ENCODE results near the gene GNRHR.
"Not testable (repeated sequence)": the region's sequence is repeated elsewhere in the genome, so short reads cannot be mapped to it uniquely, and the experiment has no call there.

The GNRHR gene

DNA sequence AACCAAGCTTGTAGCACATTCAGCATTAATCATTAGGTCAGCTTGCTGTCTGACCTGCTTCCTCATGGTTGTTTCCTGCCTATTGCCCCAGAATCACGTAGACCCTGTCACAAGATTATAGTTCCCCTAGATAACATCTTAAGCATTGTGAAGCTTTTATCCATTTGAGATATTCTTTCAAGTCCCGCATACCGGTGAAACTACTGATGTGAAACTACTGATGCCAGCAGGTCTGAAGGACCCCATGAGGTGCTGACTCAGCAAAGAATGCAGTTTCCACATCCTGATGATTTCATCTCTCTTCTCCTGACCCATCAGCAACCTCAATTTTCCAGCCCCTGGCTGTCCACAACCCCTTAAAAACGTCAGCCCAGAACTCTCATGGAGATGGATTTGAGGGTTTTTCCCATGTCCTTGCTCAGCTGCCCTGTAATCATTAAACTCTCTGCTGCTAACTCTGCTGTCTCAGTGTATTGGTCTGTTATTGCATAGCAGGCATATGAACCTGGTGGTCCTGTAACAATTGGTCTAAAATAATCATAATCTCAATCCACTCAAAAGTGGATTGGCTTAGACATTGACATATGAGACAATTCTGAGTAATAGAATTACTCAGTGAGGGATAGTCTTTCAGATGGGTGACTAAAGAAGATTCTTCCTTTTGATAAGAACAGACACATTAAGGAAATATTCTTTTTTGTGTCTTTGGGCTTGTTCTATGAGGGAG, 26.9 kb downstream of the GNRHR start:
- DNase-seq: no peak

DNA sequence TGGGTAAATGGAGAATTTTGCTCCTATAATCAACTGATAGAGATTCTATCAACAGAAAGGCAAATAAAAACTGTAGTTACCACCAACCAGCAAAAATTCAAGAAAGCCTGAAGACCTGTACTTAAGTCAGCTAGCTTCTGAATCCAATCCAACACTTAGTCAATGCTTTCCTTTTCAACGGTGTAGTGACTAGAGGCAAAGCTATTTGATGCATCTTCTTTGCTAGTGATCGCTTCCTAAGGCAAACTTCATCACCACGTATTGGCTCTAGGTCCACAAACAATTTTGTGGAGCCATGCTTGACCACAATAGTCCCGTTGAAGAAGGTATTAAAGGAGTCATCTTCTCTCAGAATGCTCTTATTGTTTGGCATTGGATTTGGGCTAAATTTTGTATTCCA, 28.2 kb downstream of the GNRHR start:
- no peak for DNase-seq

DNA sequence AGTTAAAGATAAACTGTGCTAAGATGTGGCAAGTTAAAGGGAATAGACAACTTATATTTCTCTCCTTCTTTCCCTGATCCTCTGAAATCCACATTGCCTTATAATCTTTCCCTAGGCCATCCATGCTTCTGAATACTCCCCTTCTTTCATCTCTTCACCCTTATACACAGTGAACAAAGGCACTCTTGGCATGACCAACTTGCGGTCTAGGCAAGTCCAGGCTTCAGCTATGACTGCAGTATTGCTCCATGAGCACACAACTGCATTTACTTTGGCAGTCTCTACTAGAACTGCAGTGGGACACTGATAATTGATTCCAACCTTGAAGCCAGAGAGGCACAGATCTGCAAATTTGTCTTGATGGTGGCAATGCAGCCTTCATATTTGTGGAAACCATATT, 29.1 kb downstream of the GNRHR start:
- no peak for DNase-seq

DNA sequence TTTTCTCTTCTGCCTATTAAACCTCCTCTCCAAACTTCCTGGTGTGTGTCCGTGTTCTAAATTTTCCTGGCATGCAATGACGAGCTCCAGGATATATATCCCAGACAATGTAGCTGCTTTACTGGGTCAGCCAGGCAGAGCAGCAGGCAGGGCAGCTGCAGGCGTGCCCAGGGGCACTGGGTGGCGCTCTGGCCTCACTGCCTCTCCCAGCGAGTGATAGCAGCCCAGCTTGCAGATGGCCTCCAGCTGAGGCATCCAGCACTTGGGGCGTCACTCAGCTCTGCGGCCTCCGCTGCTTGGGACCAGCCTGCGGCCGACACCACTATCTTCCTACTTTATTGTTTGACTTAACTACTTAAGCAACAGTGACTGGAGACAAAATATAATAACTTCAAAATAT, 30.2 kb downstream of the GNRHR start:
- no peak for DNase-seq

DNA sequence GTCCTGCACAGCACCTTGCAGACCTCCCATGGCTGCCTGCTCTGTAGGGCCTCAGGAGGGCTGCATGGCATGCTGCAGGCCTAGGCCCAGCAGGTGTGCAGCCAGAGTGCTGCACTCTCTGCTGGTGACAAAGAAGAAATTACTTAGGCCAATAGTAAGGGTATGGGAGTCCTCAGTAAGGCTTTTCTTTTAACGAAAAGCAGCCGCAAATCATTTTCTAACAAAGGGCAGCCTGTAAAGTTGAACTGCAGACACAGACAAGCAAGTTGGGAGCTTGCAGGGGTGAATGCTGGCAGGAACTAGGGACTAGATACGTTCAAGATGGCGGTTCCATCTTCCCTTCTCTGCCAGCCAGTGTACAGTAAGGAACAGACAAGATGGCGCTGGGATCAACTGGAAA, 30.8 kb downstream of the GNRHR start:
- no peak for DNase-seq

DNA sequence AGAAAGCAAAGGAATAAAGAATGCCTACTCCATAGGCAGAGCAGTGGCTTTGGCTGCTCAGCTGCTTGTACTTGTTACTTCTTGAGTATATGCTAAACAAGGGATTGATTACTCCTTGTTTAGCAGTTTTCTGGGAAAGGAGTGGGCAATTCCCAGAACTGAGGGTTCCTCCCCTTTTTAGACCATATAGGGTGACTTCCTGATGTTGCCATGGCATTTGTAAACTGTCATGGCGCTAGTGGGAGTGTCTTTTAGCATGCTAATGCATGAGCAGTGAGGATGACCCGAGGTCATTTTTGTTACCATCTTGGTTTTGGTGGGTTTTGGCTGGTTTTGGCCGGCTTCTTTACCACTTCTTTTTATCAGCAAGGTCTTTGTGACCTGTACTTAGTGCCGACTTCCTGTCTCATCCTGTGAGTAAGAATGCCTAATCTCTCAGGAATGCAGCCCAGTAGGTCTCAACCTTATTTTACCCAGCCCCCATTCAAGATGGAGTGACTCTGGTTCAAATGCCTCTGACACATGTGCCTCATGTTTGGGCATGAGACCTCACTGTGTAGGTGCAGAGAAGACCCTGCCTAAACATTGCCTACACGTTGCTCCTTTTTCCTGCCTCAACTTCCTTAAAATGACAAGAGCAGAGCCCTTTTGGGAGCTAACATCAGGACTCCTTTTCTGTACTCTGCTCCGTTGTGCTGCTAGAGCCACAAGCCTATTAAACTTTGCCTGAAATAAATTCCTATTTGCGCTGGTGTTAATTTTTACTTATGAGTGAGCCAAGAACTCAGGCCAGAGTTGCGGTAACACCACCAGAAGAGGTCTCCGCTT, 32.2 kb downstream of the GNRHR start:
- DNase-seq: no peak

DNA sequence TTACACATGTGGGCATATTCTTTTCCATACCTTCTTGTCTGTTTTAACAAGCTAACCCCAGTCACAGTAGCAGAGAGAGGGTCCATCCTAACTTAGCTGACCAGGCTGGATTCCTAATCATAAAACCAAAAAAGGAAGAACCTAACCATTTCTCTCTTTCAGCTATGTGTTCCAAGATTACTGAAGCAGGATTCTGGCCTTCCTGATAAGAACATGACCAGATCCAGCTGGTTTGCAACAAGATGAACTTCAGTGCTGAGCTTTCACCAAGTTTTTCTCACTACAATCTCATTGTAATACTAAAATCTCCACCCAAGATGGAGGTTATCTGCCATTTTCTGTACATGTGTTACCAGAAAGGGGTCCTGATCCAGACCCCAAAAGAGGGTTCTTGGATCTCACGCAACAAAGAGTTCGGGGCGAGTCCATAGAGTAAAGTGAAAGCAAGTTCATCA, 32.8 kb downstream of the GNRHR start:
- DNase-seq: no peak

DNA sequence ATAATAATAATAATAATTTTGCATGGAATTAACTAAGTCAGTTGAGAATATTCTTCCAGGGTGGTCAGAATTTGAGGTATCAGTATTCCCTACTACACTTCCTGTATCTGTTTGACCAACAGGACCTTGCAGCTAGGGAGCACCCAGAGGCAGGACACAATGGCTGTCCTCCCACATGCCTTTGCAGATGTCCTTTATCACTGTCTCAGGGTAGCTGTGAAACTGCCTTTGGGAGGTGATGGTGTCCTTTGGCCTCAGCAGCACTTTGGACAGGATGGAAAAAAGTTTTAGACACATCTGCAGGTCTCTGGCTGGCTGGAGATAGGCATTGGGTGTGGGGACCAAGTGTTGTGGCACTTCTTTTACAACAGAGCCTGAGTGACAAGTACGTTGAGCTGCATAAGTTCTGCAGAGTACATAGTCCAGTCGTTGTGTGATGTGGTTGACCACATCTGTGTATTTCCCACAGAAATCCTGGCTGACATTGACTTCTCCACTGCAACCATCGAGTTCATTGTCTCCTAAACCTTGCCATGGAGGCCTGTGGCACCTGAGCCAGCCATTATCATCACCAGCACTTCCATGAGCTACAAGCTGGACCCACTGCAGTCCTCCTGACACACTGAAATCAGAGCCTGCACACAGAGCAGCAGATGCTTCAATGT, 34.1 kb downstream of the GNRHR start:
- DNase-seq: no peak

DNA sequence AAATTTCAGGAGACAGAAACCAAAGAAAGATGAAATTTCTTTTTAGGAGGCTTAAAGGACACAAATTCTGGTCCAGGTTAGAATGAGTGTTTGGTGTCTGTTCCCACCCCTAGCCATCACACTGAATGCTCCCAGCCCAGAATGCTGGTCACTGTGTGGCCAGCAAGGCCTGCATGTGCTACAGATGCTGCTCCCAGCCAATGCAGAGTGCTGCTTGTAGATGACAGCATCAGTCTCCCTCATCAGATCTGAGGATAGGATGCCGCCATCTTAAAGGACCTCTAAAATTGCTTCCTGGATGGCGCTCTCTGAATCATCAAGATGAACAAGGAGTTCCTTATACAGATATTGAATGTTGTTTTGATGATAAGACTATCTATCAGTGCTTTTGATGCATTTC, 35.3 kb downstream of the GNRHR start:
- no peak for DNase-seq

DNA sequence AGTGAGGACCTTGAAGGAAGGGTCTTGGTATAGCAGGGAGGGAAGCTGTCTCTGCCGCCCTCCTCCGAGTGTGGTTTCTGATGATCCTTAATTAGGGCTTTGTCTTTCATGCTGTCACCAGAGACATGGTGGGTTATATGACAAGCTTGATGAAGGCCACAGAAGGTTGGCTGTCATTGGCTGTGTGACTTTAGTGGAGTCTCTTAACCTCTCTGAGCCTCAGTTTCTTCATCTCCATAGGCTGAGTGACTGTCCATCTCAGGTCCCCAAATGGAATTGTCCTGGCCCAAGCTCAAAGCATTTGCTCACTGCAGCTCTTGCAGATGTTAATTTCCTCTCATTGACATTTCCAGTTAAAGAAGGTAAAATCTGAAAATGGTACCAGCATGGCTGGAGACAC, 36.6 kb downstream of the GNRHR start:
- no peak for DNase-seq

DNA sequence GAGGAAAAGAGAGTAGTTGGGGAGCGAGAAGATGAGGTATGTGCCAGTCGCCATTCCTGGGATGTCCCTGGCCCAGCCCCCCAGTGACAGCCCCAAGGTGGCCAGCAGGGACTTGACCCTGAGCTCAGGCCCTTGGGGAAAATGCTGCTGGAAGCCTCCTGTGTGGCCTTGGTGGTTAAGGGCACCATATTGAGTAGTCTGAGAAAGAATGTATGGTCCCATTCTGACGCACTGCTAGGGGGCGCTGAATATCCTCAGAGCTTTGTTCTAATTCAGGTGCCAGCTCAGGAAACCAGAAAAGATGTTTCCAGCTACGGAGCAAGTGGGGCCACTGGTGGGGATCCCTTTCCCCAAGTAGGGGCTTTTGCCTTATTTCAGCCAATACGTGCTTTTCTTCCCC, 39.2 kb downstream of the GNRHR start:
- no peak for DNase-seq

DNA sequence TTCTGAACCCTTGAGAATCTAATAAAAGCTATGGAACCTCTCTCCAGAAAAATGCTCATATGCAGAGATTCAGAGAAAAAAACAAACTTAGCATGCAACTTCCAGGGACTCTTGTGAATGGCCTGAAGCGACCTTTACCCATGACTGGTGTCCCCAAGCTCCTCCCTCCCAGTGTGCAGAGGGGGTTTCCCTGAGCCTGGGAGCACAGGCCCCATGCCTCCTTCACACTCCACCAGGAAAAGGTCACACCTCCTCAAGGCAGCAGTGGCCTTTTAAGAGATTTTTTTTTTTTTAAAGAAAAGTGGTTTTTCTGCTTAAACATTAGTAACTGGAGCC, 40.0 kb downstream of the GNRHR start:
- DNase-seq: no peak

DNA sequence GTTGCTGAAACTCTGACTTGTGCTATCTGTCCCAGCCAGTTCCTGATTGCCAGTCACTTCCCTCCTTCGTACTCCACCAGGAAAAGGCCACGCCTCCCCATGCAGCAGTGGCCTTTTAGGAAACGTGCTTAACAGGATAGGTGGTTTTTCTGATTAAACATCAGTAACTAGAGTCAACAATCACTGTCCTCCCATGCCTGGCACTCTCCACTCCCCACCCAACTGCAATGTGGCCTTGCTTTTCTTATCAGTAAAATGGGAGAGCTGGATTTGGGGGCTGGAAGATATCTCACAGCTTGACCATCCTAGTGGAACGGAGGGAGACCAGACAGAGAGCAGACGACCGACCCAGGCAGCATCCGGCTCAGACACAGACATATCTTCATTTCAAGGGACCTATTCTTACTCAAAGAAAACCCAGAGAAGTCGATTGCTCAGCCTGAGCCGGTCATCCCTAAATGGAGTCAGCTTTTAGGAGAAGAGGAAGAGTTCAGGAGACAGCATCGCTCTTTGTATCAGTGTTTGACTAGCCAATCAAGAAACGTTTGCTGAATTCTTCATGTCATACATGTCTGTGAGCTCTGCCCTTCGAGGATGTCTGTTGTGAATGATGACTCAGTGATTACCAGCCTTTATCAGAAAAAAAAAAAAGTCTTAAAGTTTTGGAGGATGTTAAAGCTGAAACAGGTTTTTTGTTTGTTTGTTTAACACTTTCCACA, 40.5 kb downstream of the GNRHR start:
- DNase-seq: no peak

DNA sequence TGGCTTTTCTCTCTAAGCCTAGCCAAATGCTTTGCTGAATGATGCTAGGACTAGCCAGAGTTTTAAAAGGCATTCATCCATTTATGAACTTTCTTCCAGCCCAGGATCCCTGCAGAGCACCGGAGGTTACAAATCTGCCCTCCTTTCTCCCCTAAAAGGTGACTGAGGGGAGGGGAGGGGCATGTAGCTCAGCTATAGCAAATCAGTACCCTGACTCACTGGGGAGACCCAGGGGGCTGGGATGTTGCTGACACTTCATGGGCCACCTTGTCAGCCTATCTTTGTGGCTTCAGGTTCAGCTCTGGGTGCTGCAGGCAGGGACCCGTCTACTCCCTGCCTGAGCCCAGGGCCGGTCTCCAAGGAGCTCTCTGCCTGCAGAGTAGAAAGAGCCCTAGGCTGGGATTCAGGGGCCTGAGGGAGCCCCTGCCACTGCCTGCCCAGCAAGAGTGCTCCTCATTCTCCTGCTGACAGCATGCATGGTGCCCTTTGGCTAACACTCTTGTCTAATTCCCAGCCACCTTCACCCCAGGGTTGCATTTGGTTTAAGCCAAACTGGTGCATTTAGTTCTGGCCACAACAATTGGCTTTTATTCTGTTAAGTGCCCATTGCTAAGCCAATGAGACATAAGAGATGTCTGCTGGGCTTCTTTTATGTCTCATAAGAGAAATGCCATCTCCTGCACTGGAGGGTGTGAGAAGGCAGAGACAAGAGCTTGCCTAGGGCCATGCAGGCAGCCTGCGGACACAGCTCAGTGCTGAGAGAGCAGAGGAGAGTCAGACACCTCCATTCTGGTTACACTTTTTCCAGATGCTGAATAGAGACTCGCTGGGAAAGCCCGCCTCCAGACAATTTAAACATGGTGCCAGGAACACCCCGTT, 41.3 kb downstream of the GNRHR start:
- DNase-seq: no peak

DNA sequence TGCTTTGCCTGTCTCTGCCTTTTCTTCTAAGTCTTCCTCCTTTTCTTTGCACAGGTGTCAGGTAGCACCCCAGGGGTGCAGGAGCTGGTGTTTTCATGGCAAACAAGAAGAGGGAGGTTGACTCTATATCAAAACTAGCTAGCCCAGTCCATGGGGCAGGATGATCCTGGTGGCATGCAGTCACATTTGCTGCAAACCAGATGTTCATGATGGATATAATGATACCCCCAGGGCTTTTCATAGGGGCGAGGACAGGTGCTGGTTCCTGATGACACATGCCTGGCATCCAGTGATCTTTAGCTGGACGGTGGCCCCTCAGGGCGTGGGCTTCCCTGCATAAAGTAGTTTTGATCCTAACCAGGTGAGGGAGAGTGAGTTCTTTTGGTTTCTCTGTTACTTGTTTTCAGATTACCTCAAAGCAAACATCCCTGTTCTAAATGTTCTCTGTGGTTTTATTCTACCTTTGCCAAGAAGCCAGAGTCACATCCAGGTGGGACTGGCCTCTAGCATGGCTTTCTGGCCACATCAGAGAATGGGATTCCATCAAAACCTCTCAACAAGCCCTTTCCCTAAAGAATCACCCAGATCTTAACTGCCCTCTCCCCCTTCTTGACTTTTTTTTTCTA, 42.1 kb downstream of the GNRHR start:
- DNase-seq: no peak

DNA sequence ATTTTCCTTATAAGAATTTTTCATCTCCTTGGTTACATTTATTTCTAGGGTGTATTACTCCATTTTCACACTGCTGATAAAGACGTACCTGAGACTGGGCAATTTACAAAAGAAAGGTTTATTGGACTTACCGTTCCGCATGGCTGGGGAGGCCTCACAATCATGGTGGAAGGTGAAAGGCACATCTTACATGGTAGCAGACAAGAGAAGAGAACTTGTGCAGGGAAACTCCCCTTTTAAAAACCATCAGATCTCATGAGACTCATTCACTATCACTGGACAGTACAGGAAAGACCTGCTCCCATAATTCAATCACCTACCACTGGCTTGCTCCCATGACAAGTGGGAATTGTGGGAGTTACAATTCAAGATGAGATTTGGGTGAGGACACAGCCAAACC, 47.5 kb downstream of the GNRHR start:
- DNase-seq: not testable (repeated sequence)

DNA sequence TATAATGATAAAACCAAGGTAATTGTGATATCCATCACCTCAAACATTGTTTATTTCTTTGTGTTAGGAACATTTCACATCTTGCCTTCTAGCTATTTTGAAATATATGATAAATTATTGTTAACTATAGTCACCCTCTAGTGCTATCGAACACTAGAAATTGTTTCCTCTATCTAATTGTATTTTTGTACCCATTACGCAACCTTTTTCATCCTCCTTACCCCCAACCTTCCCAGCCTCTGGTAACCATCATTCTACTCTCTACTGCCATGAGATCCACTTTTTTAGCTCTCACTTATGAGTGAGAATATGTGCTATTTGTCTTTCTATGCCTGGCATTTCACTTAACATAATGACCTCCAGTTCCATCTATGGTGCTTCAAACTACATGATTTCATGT, 49.3 kb downstream of the GNRHR start:
- DNase-seq: no peak

DNA sequence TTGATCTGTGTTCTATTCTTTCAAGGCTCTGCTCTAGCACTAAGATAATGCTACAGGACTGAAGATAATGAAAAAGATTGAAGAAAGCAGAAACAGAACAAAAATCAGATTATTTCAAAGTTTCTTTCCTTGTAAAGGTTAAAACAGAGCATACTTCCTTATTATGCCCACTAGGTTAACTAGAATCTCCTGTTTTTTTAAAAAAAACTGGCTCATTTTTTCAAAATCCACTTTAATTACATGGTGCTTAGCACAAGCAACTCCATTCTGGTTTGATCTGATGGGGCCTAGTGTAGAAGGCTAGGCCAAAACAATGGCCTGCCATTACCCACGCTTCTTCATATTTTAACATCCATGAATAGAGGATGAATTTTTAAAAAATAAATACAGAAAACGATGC, 52.0 kb downstream of the GNRHR start:
- no peak for DNase-seq

DNA sequence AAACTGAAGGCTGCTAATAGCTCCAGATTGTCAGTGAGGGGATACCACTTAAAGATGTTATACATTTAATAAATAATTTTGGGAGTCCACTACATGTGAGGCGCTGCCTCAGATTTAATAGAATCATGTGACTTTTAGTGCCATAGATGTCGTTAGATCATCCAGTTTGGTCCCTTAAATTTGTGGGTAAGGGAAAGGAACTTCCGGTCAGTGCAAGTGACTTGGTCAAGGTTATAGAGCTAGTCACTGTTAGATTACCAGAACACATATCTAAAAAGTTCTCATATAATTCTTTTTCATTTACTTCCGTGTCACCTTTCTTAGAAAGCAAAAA, 52.7 kb downstream of the GNRHR start:
- DNase-seq: no peak

DNA sequence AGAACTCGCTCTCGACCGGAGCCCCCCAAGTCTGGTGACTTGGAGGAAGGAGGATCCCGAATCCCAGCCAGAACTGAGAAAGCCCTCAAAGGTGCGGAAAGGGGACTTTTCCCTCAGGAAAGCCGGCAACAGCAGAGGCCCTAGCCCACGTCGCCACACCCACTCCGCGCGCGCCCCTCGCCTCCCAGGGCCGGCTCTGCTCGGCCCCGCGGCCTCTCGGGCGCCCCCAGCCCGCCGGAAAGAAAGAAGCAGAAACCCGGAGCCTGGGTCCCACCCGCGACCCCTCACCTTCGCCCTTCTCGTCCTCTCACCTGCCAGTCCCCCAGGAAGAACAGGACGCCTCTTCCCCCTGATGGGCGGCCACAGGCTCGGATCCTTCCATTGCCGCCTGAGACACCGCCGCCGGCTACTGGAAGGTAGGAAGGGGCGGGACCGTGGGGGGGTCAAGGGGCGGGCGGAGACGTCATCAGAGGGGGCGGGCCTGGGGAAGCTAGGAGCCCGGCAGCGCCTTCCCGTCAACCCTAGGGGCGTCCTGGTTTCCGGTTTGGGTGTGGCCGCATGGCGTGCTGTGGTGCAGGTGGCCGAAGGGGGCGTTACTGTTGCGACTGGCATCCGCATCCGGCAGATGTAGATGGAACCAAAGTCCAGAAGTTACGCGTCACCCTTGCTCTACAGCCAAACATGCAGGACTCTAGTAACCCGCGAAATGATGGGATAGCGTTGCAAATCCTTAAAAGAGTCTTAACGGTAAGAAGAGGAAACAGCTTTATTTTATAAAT, 53.3 kb downstream of the GNRHR start, which contains the start of gene UBA6:
Gene UBA6, minus strand, starts transcription at position 418 of the 779 bp plus-strand sequence. Its CDS starts 36 bp downstream, at position 382.
- DNase-seq: peak; percentile 94

All from CD4-positive, alpha-beta T cell treated with Interleukin-10 for 1 hour (primary cell).